ENCODE measurements around the gene SLC17A3. TPM values are rescaled to one million over a fixed set of nuclear protein-coding genes. Genes with fewer than 3 reads are reported as not detected.
A peak's percentile ranks its signal among the peaks of the same experiment; 100 is the strongest.

The SLC17A3 gene
- polyA plus RNA-seq, 4 donors, result 0.29 to 1.2 (median 1.00) TPM

DNA sequence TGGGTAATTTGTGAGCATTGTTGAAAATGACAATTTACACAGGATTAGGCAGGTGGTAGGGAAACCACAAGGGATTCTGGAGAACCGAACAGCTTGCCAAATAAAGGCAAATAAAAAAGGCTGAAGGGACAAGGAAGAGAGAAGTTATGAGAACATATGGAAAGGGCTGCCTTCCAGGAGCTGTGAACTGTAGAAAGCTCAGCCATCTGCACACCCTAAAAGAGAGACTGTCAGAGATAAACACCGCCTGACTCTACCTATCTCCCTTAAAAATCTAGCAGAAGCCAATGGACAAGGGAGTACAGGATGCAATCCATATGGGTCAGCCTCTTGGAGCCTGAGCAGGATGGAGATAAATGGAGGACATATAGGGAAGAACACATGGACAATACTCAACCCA, 29.5 kb downstream of the SLC17A3 start:
- no peak for DNase-seq (ENCODE audit: low read depth in 4 of 4, low spot score in 2 of 4)

DNA sequence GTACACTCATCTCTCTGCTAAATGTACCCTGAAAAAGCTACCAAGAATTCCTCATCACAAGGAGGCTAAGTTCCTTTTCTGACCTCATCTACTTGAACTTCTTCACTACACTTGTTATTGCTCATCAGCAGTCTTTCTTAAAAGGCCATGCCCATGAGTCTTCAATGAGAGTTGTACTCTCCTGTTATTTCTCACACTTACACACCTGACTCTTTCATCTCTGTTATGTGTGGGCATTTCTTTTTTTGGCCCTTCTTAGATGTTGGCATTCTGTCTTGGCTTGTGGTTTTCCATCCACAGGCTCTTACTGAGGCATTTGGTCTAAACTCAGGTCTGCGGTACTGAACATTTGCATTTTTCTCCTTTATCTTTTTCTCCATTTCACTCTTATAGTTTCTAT, 31.5 kb downstream of the SLC17A3 start:
- DNase-seq (ENCODE audit: low read depth in 4 of 4, low spot score in 2 of 4), result no peak

DNA sequence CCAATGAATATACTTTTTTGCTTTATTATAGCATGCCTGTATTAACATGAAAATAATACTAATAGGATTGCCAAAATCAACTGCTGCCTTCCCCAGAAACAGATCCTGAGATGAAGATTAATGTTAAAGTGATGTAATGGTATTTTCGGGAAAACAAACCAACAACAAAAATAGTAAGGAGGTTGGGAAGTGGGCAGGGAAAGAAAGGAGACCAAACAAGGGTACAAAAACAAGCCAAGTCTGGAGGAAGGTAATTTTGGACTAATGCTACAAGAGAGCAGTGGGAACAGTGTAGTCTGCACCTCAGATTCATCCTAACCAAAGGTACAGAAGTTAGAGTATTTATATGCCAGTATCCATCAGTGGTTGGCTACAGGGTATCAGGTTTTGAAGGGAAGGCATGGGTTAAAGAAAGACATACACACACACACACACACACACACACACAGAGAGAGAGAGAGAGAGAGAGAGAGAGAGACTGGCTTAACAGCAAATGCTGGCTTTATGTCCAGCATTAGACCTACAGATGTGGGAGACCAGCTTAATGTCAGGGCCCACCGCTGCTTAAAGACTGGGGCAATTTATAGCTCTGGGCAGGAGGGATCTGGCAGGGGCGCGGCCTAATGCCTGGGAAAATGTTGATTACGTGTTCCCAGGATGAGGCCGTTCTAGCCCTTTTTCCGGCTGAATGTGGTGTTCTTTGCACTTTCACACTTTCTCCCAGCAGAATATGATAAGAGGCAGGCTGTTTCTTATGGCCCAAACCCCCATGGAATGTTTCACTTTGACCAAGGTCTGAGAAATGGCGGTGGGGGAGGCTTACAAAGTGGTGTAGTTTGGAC, 38.4 kb downstream of the SLC17A3 start:
- DNase-seq (ENCODE audit: low read depth in 4 of 4, low spot score in 2 of 4), result no peak

DNA sequence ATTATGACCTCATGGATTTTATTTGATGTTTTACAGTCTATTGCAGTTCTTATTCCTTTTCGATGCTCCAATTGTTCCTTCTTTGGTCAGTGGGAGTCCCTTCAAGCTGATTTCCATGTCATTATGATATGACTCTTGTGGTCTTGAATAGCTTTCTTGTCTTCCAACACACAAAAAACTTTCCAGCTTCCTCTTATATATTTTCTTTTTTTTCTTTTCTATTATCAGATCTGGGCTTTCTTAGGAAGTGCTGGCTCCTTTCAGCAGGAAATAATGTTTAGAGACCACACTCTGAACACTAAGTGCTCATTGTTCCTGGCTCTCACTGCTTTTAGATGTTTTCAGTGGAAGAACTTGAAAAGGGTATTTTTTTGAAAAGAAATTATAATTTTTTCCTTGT, 39.1 kb downstream of the SLC17A3 start:
- DNase-seq (ENCODE audit: low read depth in 4 of 4, low spot score in 2 of 4), result no peak

DNA sequence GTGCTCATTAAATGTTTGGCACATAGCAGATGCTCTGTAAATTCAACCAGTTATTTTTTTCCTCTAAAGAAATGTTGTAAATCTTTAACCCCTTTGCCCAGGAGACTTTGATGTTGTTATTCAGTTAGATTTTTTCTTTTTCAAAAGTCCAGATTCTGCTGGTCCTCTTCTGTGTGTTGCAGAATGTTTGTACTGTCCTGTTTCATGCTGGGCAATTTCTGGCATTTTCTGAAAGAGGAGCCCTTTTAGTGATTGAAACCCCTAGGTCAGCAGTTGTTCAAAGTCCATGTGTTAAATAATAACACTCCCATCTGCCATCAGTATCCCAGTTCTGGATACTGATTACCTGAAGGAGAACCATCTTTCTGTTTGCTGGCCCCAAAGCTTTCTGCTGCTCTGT, 40.9 kb downstream of the SLC17A3 start:
- DNase-seq (ENCODE audit: low read depth in 4 of 4, low spot score in 2 of 4), result no peak

DNA sequence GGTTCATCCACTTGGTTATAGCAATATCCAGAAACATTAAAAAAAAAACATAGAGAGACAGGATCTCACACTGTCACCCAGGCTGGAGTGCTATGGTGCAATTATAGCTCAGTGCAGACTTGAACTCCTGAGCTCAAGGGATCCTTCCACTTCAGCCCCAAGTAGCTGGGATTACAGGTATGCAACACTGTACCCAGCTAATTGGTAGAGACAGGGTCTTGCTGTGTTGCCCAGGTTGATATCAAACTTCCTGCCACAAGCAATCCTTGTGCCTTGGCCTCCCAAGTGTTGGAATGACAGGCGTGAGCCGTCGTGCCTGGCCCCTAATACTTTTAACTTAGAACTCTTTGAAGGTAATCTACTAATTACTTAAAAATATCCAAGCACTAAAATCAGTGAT, 41.4 kb downstream of the SLC17A3 start:
- DNase-seq (ENCODE audit: low read depth in 4 of 4, low spot score in 2 of 4), result no peak

DNA sequence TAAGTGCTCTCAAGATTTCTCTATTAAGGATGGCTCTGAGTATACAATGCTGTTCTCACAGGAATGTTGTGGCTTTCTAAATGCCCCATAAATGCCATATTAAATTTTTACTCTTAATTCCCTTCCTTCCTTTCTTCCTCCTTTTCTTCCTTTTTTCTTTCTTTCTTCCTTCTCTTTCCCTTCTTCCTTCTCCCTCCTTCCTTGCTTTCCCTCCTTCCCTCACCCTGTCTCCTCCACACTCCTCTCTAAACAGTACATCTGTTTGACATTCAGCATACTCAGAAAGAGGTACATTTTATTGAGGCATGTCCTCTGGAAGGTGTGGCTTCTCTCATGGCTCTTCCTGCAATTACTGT, 41.8 kb downstream of the SLC17A3 start:
- no peak for DNase-seq (ENCODE audit: low read depth in 4 of 4, low spot score in 2 of 4)

DNA sequence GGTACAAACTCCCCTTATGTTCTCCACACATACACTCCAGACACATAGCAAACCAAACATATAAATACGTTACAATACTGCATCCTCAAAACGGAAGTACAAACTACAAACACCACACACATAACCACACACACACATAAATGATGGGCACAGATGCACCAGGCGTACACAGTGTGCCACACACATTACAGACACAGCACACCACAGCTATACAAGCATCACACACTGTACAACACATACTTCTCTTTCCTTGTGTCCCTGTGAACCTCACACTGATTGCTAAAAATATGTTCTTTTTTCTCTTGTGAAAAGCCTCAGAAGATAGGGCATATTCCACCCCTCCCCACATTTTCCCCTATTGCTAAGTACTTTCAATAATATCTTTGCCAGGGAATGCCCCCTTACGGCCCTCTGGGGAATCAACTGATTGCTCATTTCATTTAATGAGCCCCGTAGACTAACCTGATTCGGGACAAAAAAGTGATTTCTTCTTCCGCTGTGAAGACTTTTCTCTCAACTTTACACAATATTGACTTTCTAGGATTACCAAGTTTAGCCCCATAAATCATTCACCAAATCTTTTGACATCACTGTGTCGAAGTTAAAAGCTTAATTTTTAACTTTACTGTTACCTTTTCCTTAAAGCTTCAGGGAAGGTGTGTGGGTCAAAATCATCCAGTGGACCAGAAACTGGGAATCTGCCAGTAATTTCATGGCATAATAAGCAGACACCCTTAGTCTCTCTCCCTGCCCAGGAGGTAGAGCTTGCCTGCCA, 42.3 kb downstream of the SLC17A3 start, which contains the start of gene SLC17A1:
Gene SLC17A1, minus strand, starts transcription at position 521 of the 775 bp plus-strand sequence. CDS start 1,495 bp downstream, outside the sequence.
- DNase-seq (ENCODE audit: low read depth in 4 of 4, low spot score in 2 of 4), result peak in 1 of 4 donors; percentile 15

DNA sequence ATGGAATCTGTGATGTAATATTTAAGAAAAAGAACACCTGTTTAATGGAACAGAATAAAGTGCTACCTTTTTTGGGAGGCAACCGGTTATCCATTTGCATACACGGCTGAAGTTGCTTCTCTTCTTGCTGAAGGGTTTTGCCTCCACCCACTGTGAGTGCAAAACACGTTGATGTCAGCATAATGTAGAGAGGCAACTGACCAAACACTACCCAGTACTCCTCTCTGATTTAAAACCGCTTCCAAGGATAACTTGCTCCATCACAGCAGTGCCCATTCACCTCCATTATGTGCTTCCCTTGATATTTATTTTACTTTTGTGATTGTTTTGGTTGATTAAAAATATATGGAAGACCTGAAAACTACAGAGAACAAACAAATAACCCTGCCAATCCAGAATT, 43.6 kb downstream of the SLC17A3 start:
- no peak for DNase-seq (ENCODE audit: low read depth in 4 of 4, low spot score in 2 of 4)

DNA sequence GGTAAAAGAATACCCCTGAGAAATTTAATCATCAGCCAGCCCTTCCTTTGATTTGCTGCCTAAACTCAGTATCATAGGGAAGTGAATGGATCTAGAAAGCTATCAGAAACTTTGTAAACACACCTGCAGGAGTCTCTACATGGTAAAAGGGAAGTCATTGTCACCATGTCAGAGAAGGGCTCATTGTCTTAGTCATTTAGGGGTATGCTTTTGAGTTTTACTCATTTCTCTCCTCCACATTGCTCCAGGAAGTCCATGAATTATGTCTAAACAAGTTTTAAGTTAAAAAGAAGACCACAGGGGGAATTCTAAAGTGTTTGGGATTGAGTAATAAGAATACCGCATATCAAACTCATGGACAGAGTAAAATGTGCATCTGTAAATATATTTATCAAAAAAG, 44.7 kb downstream of the SLC17A3 start:
- no peak for DNase-seq (ENCODE audit: low read depth in 4 of 4, low spot score in 2 of 4)

DNA sequence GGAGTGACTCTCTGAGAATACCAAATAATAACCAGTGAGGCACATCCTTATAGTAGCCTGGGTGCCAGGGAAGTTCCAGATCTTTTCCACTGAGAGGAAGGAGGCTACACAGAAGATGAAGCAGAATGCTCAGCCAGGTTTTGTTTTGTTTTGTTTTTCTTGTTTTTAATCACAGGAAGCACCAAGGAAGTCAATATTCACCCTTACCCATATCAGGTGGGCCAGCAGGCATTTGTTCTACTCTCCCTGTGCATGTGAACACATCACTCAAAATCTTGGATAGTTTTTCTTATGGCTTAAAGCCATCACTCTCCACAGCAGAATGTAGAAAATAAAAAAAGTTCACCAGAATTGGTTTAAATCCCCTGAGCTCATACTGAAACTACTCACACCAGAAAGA, 52.7 kb downstream of the SLC17A3 start:
- no peak for DNase-seq (ENCODE audit: low read depth in 4 of 4, low spot score in 2 of 4)

DNA sequence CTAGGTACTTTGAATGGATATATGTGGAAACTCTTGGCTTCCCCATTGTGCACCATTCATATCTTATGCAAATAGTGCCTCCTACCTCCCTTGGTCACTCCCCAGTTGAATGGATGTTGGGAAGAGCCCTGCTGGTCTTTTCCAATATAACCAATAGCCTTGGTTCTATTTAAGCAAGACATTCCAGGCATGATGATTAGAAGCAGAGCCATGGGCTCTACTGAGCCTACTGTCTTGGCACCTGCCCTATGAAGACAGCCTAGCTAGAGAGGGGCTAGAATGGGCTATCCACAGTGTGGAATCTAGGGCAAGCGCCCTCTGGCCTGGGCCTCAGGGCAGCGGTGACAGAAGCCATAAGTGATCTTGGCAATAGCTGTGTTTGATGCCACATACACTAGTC, 57.8 kb downstream of the SLC17A3 start:
- DNase-seq (ENCODE audit: low read depth in 4 of 4, low spot score in 2 of 4), result no peak

DNA sequence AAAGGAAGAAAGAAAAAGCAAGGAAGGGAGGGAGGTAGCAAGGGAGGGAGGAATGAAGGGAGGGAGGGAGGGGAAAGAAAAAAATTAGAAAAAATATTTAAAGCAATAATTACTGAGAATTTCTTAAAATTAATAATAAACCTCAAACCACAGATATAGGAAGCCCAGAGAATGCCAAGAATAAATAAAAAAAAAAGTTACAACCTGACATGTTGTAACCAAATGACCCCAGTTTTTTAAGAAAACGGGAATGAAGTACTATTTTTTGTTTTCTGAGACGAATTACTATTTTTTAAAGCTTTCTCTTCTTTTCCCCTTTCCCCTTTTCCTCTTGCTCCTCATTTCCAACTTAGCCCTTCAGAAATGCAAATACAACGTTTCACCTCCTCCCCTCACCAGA, 58.8 kb downstream of the SLC17A3 start:
- no peak for DNase-seq (ENCODE audit: low read depth in 4 of 4, low spot score in 2 of 4)

DNA sequence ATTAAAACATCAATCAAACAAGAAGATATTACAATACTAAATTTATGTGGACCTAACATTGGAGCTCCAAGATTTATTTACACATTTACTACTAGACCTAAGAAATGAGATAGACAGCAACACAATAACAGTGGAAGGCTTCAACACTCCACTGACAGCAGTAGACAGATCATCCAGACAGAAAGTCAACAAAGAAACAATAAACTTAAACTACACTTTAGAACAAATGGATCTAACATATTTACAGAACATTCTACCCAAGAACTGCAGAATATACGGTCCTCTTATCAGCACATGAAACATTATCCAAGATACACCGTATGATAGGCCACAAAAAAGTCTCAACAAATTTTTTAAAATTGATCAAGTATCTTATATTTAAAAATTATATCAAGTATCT, 69.2 kb downstream of the SLC17A3 start:
- DNase-seq (ENCODE audit: low read depth in 4 of 4, low spot score in 2 of 4), result no peak

DNA sequence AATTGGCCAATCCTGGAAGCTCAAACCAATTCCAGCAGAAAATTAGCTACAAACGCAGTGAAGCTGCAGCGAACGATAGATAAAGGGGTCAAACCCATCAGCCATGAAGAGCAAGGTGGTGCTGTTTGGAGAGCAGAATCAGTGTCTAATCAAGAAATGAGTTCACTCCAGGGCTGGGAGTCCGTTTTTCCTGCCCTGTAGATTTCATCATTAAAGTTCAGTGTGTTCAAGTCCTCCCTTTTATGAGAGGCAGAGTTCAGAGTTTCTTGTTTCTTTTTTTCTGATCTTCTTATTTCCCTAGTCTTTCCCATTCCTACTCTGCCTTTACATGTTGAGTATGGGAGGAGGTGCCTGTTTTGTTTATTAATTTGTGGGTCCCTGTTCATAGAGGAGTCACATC, 72.6 kb downstream of the SLC17A3 start:
- DNase-seq (ENCODE audit: low read depth in 4 of 4, low spot score in 2 of 4), result no peak

Other genes starting within 250 kb of the SLC17A3 start
- under 1 TPM in 3 of 4 donors, not detected in 1; 0.21 to 0.27 (median 0.24) TPM for gene SCGN, start 222.0 kb downstream of the SLC17A3 start, polyA plus RNA-seq (ENCODE audit: insufficient read length in 4 of 4)
- gene SLC17A4, start 119.5 kb downstream of the SLC17A3 start, polyA plus RNA-seq (ENCODE audit: insufficient read length in 4 of 4), result 1 to 10 TPM in 3 of 4 donors, under 1 TPM in 1; 0.62 to 2.3 (median 1.6) TPM
- 10 to 100 TPM; 13.7 to 34.5 (median 30.8) TPM for gene SLC17A1, start 42.2 kb downstream of the SLC17A3 start, polyA plus RNA-seq (ENCODE audit: insufficient read length in 4 of 4)
- gene SLC17A2, start 56.4 kb upstream of the SLC17A3 start, polyA plus RNA-seq (ENCODE audit: insufficient read length in 4 of 4), result 1 to 10 TPM in 1 of 4 donors, under 1 TPM in 3; 0.38 to 1.2 (median 0.64) TPM
- 10 to 100 TPM in 1 of 4 donors, 1 to 10 TPM in 3; 8.9 to 14.0 (median 9.5) TPM for gene TRIM38, start 88.6 kb upstream of the SLC17A3 start, polyA plus RNA-seq (ENCODE audit: insufficient read length in 4 of 4)
- 1 to 10 TPM; 7.4 to 8.8 (median 8.2) TPM for gene HFE, start 213.2 kb upstream of the SLC17A3 start, polyA plus RNA-seq (ENCODE audit: insufficient read length in 4 of 4)